HG02943 (cell line): ENCODE measurements around the gene POLR3A.
"Not testable (repeated sequence)": the region's sequence is repeated elsewhere in the genome, so short reads cannot be mapped to it uniquely, and the experiment has no call there.

Experiments
- ATAC-seq: cut with Tn5 transposase; IDR thresholded peaks from one replicate; pipeline ENCODE4 v1.9.1; 2021; ENCODE audit warnings: mild to moderate bottlenecking, low read depth, moderate library complexity; ENCODE audit not compliant: unreplicated experiment

POLR3A gene

GRCh38 chr10:78029269-78030226, at the start of gene POLR3A:
Gene POLR3A (minus strand): TSS chr10:78029515. CDS start chr10:78029407, 108 bp downstream.
- peak; percentile 54 for ATAC-seq

- no peak for ATAC-seq
Measured at GRCh38 chr10:78078539-78079330, 49.4 kb upstream of the POLR3A start.

GRCh38 chr10:78075806-78076205, 46.5 kb upstream of the POLR3A start:
- not testable (repeated sequence) for ATAC-seq

- ATAC-seq = no peak
Measured at GRCh38 chr10:78072504-78072903, 43.2 kb upstream of the POLR3A start.

- ATAC-seq = no peak
Measured at GRCh38 chr10:78071857-78072179, 42.5 kb upstream of the POLR3A start.

GRCh38 chr10:78071140-78071856, 42.0 kb upstream of the POLR3A start:
- no peak for ATAC-seq

- ATAC-seq = no peak
Measured at GRCh38 chr10:78070726-78071125, 41.4 kb upstream of the POLR3A start.

GRCh38 chr10:78070064-78070463, 40.7 kb upstream of the POLR3A start:
- ATAC-seq = not testable (repeated sequence)

- no peak for ATAC-seq
Measured at GRCh38 chr10:78069151-78069550, 39.8 kb upstream of the POLR3A start.

GRCh38 chr10:78066728-78067430, 37.6 kb upstream of the POLR3A start:
- ATAC-seq = no peak

- ATAC-seq = no peak
Measured at GRCh38 chr10:78066012-78066411, 36.7 kb upstream of the POLR3A start.

GRCh38 chr10:78065611-78066010, 36.3 kb upstream of the POLR3A start:
- no peak for ATAC-seq

GRCh38 chr10:78064919-78065318, 35.6 kb upstream of the POLR3A start:
- ATAC-seq = not testable (repeated sequence)

GRCh38 chr10:78063236-78063635, 33.9 kb upstream of the POLR3A start:
- ATAC-seq = no peak

GRCh38 chr10:78062296-78062695, 33.0 kb upstream of the POLR3A start:
- no peak for ATAC-seq

GRCh38 chr10:78059906-78060702, 30.8 kb upstream of the POLR3A start:
- ATAC-seq = no peak

GRCh38 chr10:78058562-78058961, 29.2 kb upstream of the POLR3A start:
- no peak for ATAC-seq

GRCh38 chr10:78053211-78053868, 24.0 kb upstream of the POLR3A start:
- ATAC-seq = no peak

- no peak for ATAC-seq
Measured at GRCh38 chr10:78049851-78050250, 20.5 kb upstream of the POLR3A start.
